Right lobe of liver (tissue), 4 donors: ENCODE data around the gene MTHFD1.
"Not testable (repeated sequence)": the region's sequence is repeated elsewhere in the genome, so short reads cannot be mapped to it uniquely, and the experiment has no call there.

Experiments used
- CTCF ChIP-seq, 4 donors: fragments of 200-600 bp in 3 of 4; fragments of 450-650 bp in 1 of 4; IDR thresholded peaks; one replicate each; pipeline versions ENCODE4 v1.5.1 to v1.8.0; 2016 to 2022; ENCODE audit warnings: antibody characterized with exemption in 4 of 4, mild to moderate bottlenecking in 2 of 4
- POLR2A ChIP-seq: fragments of 450-650 bp; IDR thresholded peaks from one replicate; pipeline ENCODE4 v1.6.1; 2017; ENCODE audit warnings: antibody characterized with exemption, mild to moderate bottlenecking
- donor health status: DM: no; HTN: no; CAD: no.
- donor health status: DM: no; HTN: no; CAD: no.
- donor health status: DM: no; HTN: yes; CAD: no.

GRCh38 chr14:64365358-64365889 is 22.7 kb upstream of the MTHFD1 start:
- not testable (repeated sequence) for TF ChIP-seq CTCF (IDR thresholded peaks at IDR 0.05); POLR2A
